Left ventricle myocardium inferior (tissue), 1 donor: ENCODE measurements around the gene ZSWIM3. TPM values are rescaled to one million over a fixed set of nuclear protein-coding genes. Genes with fewer than 3 reads are reported as not detected.

ENCODE experiments used
- DNase-seq: peaks from one replicate; pipeline ENCODE4 v3.0.0-alpha.2; 2020
- H3K27ac ChIP-seq: fragments of 200-600 bp; replicated peaks from 2 replicates; pipeline ENCODE4 v1.8.0; 2021
- H3K27me3 ChIP-seq: fragments of 200-600 bp; 2 replicates; pipeline ENCODE4 v1.8.0; 2021; ENCODE audit warnings: low read depth
- H3K36me3 ChIP-seq: fragments of 200-600 bp; 2 replicates; pipeline ENCODE4 v1.8.0; 2021
- H3K4me1 ChIP-seq: fragments of 200-600 bp; 2 replicates; pipeline ENCODE4 v1.8.0; 2021
- H3K4me3 ChIP-seq: fragments of 200-600 bp; 2 replicates; pipeline ENCODE4 v1.8.0; 2021; ENCODE audit warnings: mild to moderate bottlenecking, moderate library complexity
- H3K9me3 ChIP-seq: fragments of 200-600 bp; replicated peaks from 2 replicates; pipeline ENCODE4 v1.8.0; 2021
- intact Hi-C: fragments of 100-400 bp; cut with micrococcal nuclease; formaldehyde crosslinking; loops from one replicate; pipeline ENCODE4 v1.11.0; 2022
- total RNA-seq: library from RNA; stranded (reverse); fragmentation: NEBNext Ultra II Directional; extraction: Animal tissue kit (Norgen Biotek cat#: 25700); gene quantifications from one replicate; pipeline ENCODE4 v1.2.1, GENCODE V29; 2021
- TF ChIP-seq, protein P1 (sequence below): fragments of 200-600 bp; IDR thresholded peaks from 2 replicates; pipeline ENCODE4 v1.8.0; 2021; ENCODE audit warnings: antibody characterized with exemption, mild to moderate bottlenecking, borderline replicate concordance
- donor health status: DM: no; HTN: yes; CAD: no; lungs with severe emphysema.

Gene ZSWIM3
- total RNA-seq, 1 donor from 2014 or later, result 2.0 TPM

DNA sequence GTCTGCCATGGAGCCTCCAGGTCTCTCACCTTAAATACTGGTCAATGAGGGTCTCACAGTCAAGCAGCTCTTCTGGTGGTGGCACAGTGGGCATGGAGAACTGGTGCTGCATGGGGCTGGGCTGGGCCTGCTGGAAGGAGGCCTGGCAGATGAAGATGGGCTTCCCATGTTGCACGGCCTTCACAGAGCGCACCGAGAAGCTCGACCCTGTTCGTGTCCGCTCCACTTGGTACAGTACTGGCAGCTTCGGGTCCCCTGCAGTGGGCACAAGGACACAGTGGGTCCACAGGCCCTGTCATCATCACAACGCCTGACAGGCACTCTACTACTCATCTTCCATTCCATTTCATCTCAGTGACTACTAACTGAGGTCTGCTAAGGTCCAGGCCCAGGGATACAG, 9.0 kb upstream of the ZSWIM3 start:
- intact Hi-C loops, result no loop called here

GRCh38 chr20:45848969-45849582, 8.3 kb upstream of the ZSWIM3 start:
- Histone ChIP-seq H3K36me3 (peaks cover 68% of the 10 kb centered on the region), H3K27ac (no peak overlapping the region), H3K4me1 (peaks cover 14% of the 10 kb centered on the region), H3K9me3 (no peaks in the 10 kb centered on the region), H3K4me3 (no peak overlapping the region), H3K27me3 (no peaks in the 10 kb centered on the region)
- TF ChIP-seq, protein P1, sequence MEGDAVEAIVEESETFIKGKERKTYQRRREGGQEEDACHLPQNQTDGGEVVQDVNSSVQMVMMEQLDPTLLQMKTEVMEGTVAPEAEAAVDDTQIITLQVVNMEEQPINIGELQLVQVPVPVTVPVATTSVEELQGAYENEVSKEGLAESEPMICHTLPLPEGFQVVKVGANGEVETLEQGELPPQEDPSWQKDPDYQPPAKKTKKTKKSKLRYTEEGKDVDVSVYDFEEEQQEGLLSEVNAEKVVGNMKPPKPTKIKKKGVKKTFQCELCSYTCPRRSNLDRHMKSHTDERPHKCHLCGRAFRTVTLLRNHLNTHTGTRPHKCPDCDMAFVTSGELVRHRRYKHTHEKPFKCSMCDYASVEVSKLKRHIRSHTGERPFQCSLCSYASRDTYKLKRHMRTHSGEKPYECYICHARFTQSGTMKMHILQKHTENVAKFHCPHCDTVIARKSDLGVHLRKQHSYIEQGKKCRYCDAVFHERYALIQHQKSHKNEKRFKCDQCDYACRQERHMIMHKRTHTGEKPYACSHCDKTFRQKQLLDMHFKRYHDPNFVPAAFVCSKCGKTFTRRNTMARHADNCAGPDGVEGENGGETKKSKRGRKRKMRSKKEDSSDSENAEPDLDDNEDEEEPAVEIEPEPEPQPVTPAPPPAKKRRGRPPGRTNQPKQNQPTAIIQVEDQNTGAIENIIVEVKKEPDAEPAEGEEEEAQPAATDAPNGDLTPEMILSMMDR, result no peak
- intact Hi-C loops, result no loop called here
- no peak for DNase-seq

More for the DNA sequence above, 9.0 kb upstream of the ZSWIM3 start:
- no peaks in the 10 kb centered on the region for H3K9me3 ChIP-seq
- TF ChIP-seq, protein P1, result no peak
- H3K4me1 ChIP-seq, result peaks cover 21% of the 10 kb centered on the region
- no peak for DNase-seq
- no peak overlapping the region for H3K27ac ChIP-seq
- peaks cover 69% of the 10 kb centered on the region for H3K36me3 ChIP-seq
- no peaks in the 10 kb centered on the region for H3K27me3 ChIP-seq
- no peak overlapping the region for H3K4me3 ChIP-seq

GRCh38 chr20:45850238-45850637, 7.2 kb upstream of the ZSWIM3 start:
- H3K9me3 ChIP-seq, result no peaks in the 10 kb centered on the region
- intact Hi-C loops, result no loop called here
- H3K27me3 ChIP-seq, result no peaks in the 10 kb centered on the region
- peaks cover 21% of the 10 kb centered on the region for H3K4me1 ChIP-seq
- no peak overlapping the region for H3K27ac ChIP-seq
- no peak for DNase-seq
- TF ChIP-seq, protein P1, result no peak
- H3K4me3 ChIP-seq, result no peak overlapping the region
- peaks cover 64% of the 10 kb centered on the region for H3K36me3 ChIP-seq

- TF ChIP-seq, protein P1, result no peak
- Histone ChIP-seq H3K4me3 (no peak overlapping the region), H3K27ac (peak overlapping the region; percentile 27), H3K27me3 (no peaks in the 10 kb centered on the region), H3K4me1 (peaks cover 28% of the 10 kb centered on the region), H3K9me3 (no peaks in the 10 kb centered on the region), H3K36me3 (peaks cover 57% of the 10 kb centered on the region)
- intact Hi-C loops, result no loop called here
- DNase-seq, result no peak
Measured at GRCh38 chr20:45850926-45851325, 6.5 kb upstream of the ZSWIM3 start.

DNA sequence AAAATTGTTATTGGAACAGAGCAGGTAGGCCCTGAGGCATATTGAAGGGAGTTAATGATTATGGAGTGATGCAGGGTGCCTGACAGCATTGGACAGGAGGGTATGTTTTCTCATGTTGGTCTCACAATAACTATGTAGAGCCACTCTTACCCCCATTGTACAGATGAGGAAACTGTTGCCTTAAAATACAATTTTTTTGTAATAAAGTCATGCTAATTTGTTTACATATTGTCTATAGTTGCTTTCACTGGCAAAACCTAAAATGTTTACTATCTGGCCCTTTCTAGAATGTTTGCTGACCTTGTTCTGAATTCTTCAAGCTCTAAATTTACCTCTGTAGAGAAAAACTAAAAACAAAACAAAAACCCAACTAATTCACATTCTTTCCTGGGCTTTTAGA, 5.9 kb upstream of the ZSWIM3 start:
- intact Hi-C loops, result no loop called here
- TF ChIP-seq, protein P1, result no peak
- Histone ChIP-seq H3K27me3 (no peaks in the 10 kb centered on the region), H3K36me3 (peaks cover 54% of the 10 kb centered on the region), H3K4me3 (no peak overlapping the region), H3K27ac (peak overlapping the region; percentile 27), H3K9me3 (no peaks in the 10 kb centered on the region), H3K4me1 (peaks cover 34% of the 10 kb centered on the region)
- DNase-seq, result no peak

DNA sequence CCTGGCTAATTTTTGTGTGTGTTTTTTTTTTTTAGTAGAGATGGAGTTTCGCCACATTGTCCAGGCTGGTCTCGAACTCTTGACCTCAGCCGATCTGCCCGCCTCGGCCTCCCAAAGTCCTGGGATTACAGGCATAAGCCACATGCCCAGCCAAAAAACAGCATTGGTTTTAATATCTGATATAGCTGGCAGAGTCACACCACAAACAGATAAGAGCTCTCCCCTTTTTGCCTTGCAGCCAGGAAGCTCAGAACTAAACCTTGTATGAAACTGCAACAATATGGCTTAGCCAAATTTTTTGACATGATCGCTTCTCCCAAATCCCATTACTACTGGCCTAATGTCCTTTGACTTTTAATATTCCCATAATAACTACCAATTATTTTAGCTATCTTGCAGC, 5.1 kb upstream of the ZSWIM3 start:
- TF ChIP-seq, protein P1, result no peak
- Histone ChIP-seq H3K27ac (no peak overlapping the region), H3K4me3 (no peak overlapping the region), H3K36me3 (peaks cover 45% of the 10 kb centered on the region), H3K9me3 (no peaks in the 10 kb centered on the region), H3K27me3 (no peaks in the 10 kb centered on the region), H3K4me1 (peaks cover 40% of the 10 kb centered on the region)
- no peak for DNase-seq
- intact Hi-C loops, result no loop called here
